ENCODE results near the gene SLC29A1.
"Not testable (repeated sequence)": the region's sequence is repeated elsewhere in the genome, so short reads cannot be mapped to it uniquely, and the experiment has no call there.

SLC29A1 gene

DNA sequence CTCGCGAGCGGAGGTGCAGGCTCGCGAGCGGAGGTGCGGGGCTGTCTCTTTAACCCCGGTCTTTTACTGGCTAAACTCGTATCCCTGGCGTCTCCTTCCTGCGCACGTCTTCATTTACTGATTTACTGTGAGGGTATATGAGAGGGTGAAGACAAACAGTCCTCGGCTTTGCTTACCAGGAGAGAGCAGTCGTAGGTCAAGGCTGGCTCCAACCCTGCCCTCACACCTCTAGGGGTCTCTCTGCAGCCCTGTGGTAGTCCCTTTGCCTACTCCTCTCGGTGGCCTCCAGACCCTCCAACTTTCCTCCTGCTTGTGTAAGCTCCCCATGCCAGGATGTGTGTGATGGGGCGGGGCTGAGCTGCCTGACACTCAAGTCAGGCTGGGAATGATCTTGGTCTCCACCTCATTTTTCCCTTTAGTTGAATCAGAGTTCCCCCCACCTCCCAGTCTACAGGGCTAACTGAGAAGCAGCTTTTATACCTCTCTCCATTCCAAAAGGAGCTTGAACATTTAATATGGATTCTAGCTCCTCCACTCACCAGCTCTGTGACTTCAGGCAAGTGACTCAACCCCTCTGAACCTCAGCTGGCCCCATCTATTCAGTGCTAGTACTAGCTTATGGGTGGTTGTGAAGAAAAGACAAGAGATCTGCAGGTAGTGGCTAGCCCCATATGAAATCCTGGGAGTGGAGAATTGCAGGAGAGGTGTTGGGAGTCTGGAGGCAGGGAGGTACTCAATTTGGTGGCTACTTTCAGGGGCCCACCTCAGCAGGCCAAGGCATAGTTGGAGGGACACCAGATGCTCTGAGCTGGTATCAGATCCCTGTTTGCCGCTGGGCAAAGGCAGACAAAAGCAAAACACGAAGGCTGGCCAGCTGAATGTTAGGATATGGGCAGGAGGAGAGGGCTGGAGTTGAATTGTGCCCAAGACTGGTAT lies 902 bp downstream of the SLC29A1 start:
- peak; percentile 29 to 52 for DNase-seq

DNA sequence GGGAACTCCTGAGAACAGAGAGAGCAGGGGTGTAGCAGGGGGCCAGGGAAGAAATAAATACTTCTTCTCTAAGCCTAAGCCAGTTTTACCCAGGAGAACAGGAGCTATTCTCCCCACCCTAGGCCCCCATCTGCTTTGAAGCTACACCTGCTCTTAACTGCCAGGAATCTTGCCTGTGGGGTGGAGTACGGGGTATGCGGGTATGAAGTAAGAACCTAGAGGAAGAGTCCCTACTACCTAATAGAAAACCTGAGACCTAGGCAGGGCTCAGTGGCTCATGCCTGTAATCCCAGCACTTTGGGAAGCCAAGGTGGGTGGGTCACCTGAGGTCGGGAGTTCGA lies 1.5 kb downstream of the SLC29A1 start:
- DNase-seq = no peak

DNA sequence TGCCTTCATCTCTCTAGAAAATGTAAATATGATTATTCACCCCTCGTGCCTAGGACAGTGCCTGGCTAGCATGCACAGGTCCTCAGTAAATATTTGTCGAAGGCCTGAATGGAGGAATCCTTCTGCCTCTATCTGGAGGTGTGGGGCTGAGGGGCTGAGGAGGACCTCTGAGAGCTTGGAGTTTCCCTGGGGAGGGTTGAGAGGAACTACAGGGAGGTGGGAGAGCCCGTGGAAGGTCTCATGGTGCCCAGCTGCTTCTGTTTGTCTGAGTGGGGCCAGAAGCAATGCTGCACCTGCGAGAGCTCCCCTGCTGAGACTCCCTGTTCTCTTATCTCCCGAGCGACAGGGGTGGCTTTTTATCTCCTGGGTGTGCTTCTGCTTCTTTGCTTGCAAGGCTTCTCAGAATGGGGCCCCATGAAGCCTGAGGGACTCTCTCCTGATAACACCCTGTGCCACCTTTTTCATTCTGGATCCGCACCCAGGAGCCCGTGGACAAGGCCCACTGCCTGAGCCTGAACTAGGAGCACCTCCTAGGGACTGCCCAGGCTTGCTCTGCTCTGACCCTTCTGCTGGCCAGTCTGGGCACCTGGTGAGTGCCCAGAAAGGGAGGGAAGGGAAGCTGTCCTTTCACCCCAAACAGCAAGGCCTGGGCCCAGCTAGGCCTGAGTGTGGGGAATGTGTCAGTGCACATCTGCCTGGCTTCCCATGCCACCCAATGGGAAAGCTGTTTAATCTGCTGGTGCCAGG lies 2.4 kb downstream of the SLC29A1 start:
- no peak for DNase-seq

DNA sequence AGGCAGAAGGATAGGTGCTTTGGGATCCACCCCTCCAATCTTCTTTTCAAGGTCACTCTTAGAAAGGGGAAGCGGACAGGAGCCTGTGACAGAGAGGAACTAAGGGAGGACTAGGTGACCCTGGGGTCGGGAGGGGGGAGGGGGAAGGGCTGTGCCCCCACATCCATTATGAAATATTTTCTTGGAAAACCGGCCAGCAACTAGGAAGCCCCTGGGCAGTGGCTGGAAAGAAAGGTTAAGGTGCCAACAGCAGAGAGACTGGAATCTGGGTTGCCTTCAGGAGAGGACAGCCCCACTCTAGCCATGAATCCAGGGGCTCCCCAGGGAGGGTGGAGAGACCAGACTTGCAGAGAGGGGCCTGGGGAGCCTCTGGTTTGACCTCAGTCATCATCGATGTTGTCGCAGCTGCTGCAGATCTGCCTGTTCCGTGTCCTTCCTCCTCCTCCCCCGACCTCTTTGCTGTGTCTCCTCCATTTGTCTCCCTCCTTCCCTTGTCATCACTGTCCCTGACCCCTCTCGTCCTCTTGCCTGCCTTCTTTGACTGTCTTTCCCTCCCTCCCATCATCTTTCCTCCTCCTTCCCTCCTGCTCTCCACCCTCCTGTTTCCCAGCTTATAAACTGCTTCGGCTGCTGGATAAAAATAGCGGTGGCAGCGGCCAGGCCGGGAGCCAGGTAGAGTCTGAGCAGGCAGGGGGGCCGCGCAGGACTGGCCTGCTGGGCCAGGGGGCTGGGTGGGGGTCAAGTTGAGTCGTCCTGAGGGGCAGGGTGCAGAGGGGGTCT lies 3.2 kb downstream of the SLC29A1 start:
- peak in 1 of 2 experiments; percentile 18 for DNase-seq

DNA sequence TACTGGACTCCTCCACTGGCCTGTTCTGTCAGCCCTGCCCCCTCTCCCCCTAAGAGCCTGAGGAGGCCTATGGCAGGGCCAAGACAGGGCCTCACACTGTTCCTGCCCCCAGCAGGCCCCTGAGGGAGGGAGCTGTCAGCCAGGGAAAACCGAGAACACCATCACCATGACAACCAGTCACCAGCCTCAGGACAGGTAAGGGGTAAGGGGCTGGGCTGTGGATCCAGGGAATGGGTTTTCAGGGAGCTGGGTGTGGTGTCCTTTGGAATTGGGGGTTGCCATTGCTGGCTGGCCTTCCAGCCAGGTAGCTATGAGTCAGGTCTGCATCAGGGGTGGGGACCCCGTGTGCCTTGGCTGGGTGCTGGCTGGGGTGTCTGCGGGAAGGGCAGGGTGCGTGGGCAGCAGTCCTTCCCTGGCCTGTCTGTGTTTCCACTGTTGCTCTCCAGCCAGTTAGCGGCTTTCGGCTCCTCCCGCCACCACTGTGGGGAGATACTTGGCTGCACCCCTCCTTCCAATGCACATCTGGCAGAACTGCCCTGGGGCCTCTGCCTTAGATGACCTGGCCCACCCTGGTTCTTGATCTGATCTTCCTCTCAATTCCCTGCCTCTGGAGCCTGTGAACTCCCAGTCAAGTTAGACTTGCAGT lies 3.9 kb downstream of the SLC29A1 start:
- DNase-seq = no peak

DNA sequence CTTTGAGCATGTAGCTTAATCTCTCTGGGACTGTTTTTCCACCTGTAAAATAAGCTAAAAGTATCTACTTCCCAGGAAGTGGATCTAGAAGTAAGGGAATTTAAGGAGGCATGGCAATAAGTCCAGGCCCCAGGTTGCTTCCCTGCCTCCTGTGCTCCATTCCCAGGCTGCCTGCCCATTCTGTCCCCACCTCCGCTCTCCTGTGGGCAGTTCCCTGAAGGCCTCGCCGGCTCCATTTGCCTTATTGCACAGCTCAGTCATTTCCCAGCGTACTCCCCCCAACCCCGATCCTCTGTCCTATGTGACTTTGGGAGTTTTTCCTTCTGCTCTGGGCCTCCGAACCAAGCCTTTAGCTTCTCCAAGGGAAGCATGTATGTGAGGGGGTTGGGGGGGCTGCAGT lies 4.6 kb downstream of the SLC29A1 start:
- DNase-seq = no peak

DNA sequence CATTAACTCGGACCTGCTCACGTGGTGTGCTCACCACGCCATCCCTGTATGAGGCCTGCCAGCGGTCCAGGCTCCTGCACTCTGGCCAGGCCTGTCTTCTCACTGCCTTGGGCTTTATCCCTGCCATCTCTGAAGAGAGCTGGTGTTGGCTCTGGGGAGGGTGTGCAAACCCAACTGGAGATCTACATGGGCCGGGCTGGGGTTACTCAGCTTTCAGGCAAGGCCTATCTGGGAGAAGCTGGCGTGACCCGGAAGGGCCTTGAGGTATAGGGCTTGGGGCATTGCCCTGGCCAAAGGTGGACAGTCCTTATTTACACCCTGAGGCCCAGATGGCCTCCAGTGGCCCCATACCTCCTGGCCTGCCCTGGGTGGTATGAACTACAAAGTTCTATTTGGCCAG lies 5.0 kb downstream of the SLC29A1 start:
- DNase-seq = no peak

DNA sequence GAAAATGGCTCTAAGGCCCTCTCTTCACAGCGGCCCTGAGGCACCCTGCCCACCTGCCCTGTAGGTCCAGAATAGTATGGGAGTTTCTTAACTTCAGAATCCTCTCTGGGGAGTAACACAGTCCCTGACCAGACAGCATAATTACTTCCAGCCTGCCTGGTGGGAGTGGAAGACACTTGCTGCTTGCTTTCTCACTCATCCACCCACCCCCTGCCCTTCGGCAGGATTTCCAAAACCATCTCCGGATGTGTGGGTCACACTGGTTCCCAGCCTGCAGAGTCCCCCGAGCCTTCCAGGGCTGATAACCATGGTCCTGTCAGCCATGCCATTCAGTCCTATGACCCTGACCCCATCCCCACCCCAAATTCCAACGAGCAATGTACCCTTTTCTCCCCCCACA lies 5.4 kb downstream of the SLC29A1 start:
- DNase-seq = no peak

DNA sequence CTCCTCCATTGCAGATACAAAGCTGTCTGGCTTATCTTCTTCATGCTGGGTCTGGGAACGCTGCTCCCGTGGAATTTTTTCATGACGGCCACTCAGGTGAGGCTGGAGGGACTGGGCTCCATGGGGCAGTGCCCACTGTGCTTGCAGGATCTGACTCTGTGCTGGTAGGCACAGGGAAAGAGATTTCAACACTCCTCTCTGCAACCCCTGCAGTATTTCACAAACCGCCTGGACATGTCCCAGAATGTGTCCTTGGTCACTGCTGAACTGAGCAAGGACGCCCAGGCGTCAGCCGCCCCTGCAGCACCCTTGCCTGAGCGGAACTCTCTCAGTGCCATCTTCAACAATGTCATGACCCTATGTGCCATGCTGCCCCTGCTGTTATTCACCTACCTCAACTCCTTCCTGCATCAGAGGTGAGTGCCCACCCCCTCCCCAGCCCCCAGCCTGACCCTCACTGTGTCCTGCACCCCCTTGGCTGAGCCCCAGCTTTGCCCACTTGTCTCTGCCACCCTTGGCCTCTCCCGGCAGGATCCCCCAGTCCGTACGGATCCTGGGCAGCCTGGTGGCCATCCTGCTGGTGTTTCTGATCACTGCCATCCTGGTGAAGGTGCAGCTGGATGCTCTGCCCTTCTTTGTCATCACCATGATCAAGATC lies 6.1 kb downstream of the SLC29A1 start:
- no peak for DNase-seq

DNA sequence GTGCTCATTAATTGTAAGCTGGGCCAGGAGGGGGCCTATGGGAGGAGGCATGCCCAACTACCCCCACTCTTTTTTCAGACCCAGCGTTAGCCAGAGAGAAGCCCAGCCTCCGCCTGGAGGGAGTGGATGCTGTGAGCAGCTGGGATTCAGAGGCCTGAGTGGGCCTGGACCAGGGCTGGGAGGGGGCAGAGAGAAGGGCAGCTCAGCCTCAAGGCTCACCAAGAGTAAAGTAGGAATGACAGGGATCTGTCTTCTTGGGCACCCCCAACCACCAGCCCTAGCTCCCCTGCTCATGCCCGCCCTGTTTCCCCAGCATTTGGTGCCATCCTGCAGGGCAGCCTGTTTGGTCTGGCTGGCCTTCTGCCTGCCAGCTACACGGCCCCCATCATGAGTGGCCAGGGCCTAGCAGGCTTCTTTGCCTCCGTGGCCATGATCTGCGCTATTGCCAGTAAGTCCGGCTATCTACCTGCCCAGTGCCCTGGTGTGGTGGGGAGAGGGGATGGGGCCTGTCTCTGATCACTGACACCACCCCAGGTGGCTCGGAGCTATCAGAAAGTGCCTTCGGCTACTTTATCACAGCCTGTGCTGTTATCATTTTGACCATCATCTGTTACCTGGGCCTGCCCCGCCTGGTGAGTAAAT lies 6.8 kb downstream of the SLC29A1 start:
- DNase-seq = no peak

DNA sequence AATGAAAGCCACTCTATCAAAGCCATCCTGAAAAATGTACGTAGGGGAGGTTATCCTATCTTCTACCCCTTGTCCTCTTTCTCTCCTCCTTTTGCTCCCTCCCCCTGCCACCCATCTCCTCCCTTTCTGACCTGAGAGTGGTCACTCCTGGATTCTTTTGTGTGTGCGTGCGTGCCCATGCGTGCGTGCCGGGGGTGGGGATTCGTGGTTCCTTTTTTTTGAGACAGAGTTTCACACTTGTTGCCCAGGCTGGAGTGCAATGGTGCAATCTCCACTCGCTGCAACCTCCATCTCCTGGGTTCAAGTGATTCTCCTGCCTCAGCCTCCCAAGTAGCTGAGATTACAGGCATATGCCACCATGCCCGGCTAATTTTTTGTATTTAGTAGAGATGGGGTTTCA lies 8.0 kb downstream of the SLC29A1 start:
- not testable (repeated sequence) for DNase-seq

DNA sequence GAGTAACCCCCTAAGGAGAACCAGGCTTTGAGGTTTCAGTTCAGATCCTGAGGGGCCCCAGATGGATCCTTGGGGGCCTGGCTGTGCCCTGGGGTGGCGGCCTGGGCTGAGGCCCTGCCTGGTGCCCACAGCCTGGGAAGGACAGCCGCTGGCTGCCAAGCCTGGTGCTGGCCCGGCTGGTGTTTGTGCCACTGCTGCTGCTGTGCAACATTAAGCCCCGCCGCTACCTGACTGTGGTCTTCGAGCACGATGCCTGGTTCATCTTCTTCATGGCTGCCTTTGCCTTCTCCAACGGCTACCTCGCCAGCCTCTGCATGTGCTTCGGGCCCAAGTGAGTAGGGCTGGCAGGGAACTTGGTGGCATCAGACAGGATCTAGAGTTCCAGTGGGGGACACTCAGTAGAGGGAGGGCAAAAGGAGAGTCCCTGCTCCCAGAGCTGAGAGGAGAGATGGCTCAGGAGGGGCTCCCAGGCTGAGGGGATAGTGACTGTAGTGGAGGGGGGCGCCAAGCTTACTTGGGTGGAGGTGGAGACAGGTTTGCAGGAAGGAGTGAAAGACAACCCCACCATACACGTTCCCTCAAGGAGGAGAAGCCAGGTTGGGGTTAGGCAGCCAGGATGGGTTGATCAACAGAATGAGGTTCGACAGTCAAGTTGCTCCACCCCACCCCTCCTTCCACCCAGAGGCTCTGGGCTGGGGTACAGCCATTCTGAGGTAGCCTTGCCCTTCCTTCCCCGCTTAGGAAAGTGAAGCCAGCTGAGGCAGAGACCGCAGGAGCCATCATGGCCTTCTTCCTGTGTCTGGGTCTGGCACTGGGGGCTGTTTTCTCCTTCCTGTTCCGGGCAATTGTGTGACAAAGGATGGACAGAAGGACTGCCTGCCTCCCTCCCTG lies 9.5 kb downstream of the SLC29A1 start:
- DNase-seq = peak in 1 of 2 experiments; percentile 41

DNA sequence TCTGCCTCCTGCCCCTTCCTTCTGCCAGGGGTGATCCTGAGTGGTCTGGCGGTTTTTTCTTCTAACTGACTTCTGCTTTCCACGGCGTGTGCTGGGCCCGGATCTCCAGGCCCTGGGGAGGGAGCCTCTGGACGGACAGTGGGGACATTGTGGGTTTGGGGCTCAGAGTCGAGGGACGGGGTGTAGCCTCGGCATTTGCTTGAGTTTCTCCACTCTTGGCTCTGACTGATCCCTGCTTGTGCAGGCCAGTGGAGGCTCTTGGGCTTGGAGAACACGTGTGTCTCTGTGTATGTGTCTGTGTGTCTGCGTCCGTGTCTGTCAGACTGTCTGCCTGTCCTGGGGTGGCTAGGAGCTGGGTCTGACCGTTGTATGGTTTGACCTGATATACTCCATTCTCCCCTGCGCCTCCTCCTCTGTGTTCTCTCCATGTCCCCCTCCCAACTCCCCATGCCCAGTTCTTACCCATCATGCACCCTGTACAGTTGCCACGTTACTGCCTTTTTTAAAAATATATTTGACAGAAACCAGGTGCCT lies 10.2 kb downstream of the SLC29A1 start:
- peak in 1 of 2 experiments; percentile 63 for DNase-seq

DNA sequence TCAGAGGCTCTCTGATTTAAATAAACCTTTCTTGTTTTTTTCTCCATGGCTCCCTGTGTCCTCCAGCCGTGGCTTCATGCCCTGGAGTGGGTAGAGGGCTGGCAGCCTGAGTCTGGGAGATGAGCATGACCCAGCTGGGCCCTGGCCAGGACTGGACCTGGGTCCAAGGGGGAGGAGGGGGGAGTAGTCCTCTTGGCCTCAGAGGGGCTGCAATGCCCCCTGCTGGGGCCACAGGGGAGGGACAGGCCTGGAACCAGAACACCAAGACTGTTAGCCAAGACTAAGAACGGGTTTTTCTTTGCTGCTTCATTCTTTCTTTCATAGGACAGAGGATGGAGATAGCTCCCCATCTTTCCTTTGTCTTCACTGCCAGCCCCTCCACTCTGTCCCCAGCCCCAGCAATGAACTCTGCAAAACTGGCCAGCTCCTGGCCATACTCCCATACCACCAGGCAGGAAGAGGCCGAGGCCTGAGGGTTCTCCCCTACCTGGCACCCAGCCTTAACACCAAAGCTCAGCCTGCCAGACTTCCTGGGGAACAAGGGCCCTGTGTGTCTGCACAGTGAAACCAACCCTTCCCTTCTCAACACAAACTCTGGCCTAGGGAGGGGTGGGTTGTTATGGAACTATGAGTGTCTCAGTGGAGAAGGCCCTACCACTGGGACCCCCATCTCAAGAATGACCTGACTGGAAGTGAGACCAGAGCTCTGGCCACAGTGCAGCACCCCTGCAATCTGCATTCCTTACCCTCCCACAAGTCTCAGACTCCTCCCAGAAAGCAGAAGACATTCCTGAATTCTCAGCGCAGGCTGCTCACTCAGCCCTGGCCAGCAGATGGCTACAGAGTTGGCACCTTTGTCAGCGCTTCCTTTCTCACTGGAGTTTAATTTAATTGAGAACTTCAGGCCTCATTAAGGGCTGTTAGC lies 11.0 kb downstream of the SLC29A1 start:
- peak; percentile 64 to 71 for DNase-seq

DNA sequence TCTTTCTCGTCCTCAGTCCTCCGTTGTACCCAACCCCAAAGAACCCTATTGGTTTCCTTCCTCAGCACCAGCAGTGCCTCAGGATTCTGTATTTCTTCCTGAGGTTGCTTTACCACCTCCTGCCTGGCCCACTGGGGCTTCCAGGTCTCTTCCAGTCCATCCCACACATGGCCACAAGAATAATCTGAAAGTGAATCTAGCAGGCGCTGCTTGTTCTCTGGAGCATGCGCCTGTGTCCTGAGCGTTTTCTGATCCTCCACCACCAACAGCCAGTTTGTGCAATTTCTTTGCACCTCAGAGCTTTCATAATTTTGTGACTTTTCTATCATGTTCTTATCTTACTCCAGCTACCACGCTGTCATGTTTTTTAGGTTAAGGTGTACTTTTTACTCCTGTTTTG lies 11.9 kb downstream of the SLC29A1 start:
- DNase-seq = no peak

DNA sequence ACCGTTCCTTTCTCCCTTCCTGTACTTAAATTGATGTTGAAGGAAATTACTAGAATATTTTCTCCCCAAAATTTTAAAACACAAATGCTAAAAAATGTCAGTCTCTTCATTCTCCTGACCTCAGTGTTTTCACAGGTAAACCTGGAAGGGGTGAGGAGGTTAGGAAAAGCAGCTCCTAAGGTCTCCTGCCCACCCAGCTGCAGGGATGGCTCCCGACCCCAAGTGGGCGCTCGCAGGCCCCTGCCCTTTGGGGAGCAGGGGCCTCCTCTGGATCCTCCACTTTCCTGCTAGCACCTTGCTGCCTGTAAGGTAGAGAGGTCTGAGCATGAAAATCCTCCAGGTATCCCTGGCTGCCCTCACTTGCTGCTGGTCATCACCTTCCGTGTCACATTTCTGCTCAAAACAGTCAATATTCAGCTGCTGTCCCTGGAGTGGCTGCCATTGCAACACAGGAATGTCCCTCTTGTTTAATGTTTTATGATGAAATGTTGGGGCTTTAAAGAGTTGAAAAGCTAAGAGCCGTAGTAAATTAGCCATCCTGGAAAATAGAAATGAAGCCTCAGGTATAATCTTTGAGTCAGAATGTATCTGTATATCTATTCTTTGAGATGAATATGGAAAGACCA lies 12.6 kb downstream of the SLC29A1 start:
- no peak for DNase-seq

DNA sequence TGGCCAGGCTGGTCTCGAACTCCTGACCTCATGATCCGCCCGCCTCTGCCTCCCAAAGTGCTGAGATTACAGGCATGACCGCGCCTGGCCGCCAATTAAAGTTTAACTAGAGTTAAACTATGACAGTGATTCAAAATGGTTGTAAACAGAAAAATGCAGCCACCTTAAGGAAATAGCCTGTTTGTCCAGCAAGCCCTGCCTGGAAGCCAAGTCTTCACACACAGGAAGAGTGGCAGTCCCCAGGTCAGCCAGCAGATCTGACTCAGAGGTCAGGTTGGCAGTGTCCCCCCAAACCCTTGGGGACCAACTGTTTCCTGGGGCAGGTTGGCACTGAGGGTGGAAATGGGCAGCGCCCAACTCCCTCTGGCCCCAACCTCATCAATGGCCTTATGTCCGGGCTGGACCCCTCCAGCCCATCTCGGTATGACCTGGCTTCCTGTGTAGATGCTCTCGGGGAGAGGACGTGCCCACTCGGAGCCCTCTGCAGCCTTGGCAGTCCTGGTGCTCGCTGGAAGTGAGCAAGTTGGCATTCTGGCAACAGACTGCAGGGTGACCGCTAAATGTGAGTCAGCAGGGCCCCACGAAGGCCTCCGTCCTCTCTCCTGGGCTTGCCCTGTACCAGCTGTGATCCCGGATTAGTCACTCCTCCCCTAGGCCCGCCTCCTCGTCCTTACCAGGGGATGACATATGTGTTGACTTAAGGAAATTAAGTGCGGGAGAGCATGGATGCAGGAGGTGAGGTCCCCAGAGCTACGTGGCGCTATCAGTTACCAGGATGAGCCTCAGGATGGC lies 13.8 kb downstream of the SLC29A1 start:
- peak; percentile 69 to 86 for DNase-seq

Measured in Kasumi-1 (cell line).